T47D (cell line): ENCODE data around the gene ETV2.
A peak's percentile ranks its signal among the peaks of the same experiment; 100 is the strongest.
"Not testable (repeated sequence)": the region's sequence is repeated elsewhere in the genome, so short reads cannot be mapped to it uniquely, and the experiment has no call there.

ENCODE experiments used
- DNase-seq, 2 experiments: peaks; one replicate each; pipeline versions ENCODE4 v3.0.0 to v3.0.0-alpha.2; 2011 to 2012; ENCODE audit warnings: low read depth in 1 of 2, low spot score in 1 of 2
- JUND ChIP-seq: IDR thresholded peaks from 2 replicates; pipeline ENCODE4 v1.6.1; 2012; ENCODE audit warnings: low read depth
- in situ Hi-C: cut with HindIII; loops from 2 replicates; pipeline ENCODE4 v1.10.0; 2016; ENCODE audit warnings: low sequenced_read_pairs, low pct_unique_long_range_greater_than_20kb

Gene ETV2

GRCh38 chr19:35669974-35670373 lies 28.4 kb downstream of the ETV2 start:
- no peak for DNase-seq
- in situ Hi-C loops = no loop called here
- TF ChIP-seq JUND = no peak

- in situ Hi-C loops = no loop called here
- DNase-seq = no peak
- no peak for TF ChIP-seq JUND
Measured at GRCh38 chr19:35670686-35671085, 29.1 kb downstream of the ETV2 start.

- in situ Hi-C loops = no loop called here
- no peak for TF ChIP-seq JUND
- DNase-seq = no peak
Measured at GRCh38 chr19:35671818-35672217, 30.3 kb downstream of the ETV2 start.

- in situ Hi-C loops = no loop called here
- no peak for TF ChIP-seq JUND
- peak; percentile 54 to 66 for DNase-seq
Measured at GRCh38 chr19:35673121-35673804, 31.7 kb downstream of the ETV2 start.

- no peak for TF ChIP-seq JUND
- in situ Hi-C loops = no loop called here
- DNase-seq = no peak
Measured at GRCh38 chr19:35675589-35676140, 34.1 kb downstream of the ETV2 start.

GRCh38 chr19:35689836-35690235 lies 48.3 kb downstream of the ETV2 start:
- no peak for TF ChIP-seq JUND
- in situ Hi-C loops = no loop called here

GRCh38 chr19:35691106-35691505 lies 49.6 kb downstream of the ETV2 start:
- DNase-seq, in situ Hi-C loops: not testable (repeated sequence)

More at GRCh38 chr19:35689836-35690235, 48.3 kb downstream of the ETV2 start:
- DNase-seq = no peak

GRCh38 chr19:35692010-35692409 lies 50.5 kb downstream of the ETV2 start:
- peak in 1 of 2 experiments; percentile 56 for DNase-seq
- no peak for TF ChIP-seq JUND
- in situ Hi-C loops = no loop called here

GRCh38 chr19:35693422-35693821 lies 51.9 kb downstream of the ETV2 start:
- DNase-seq = no peak
- in situ Hi-C loops = no loop called here
- TF ChIP-seq JUND = no peak

- in situ Hi-C loops = no loop called here
- no peak for TF ChIP-seq JUND
- DNase-seq = peak; percentile 43 to 93
Measured at GRCh38 chr19:35693835-35694599, 52.5 kb downstream of the ETV2 start.
